PC-3 (cell line): ENCODE data around the gene CXADR. TPM values are rescaled to one million over a fixed set of nuclear protein-coding genes. Genes with fewer than 3 reads are reported as not detected.

Experiments used
- ATAC-seq: fragments of 200-7000 bp; cut with Tn5 transposase; 2 replicates; pipeline ENCODE4 v1.9.1; 2020; ENCODE audit warnings: mild to moderate bottlenecking, moderate library complexity
- BruUV-seq: library from RNA; stranded (reverse); fragments of 400-500 nt; replicated peaks from 2 replicates; lab custom pipeline; 2021; lab: Mats Ljungman, UMichigan
- CTCF ChIA-PET: fragments of 300-600 bp; sonication (Branson Sonifier 250); formaldehyde crosslinking; loops from one replicate; lab custom pipeline; 2022; ENCODE audit warnings: antibody characterized with exemption; lab: Charles Lee
- POLR2A ChIA-PET: fragments of 300-600 bp; sonication (Branson Sonifier 250); formaldehyde crosslinking; loops from one replicate; lab custom pipeline; 2022; ENCODE audit warnings: antibody characterized with exemption; ENCODE audit not compliant: unreplicated experiment; lab: Charles Lee
- DNase-seq: peaks from one replicate; pipeline ENCODE4 v3.0.0-alpha.2; 2015
- H2AFZ ChIP-seq: fragments of 300-600 bp; sonication (generic); 2 replicates; pipeline ENCODE4 v1.6.0; 2016; ENCODE audit warnings: antibody characterized with exemption, low read length
- H3F3A ChIP-seq: fragments of 300-600 bp; sonication (generic); one replicate; pipeline ENCODE4 v1.6.0; 2017; ENCODE audit warnings: antibody characterized with exemption, low read length, control low read depth, mild to moderate bottlenecking; ENCODE audit not compliant: unreplicated experiment
- H3K27ac ChIP-seq: fragments of 300-600 bp; sonication (generic); 2 replicates; pipeline ENCODE4 v1.5.1; 2016; ENCODE audit warnings: mild to moderate bottlenecking, low read length
- H3K27me3 ChIP-seq: fragments of 300-600 bp; sonication (generic); 2 replicates; pipeline ENCODE4 v1.6.1; 2016; ENCODE audit warnings: low read length, mixed read lengths
- H3K36me3 ChIP-seq: fragments of 300-600 bp; sonication (generic); 2 replicates; pipeline ENCODE4 v1.6.1; 2016; ENCODE audit warnings: low read depth, mixed run types, low read length, mixed read lengths
- H3K4me1 ChIP-seq: fragments of 300-600 bp; sonication (generic); 2 replicates; pipeline ENCODE4 v1.5.1; 2016; ENCODE audit warnings: low read length; ENCODE audit not compliant: insufficient read depth
- H3K4me2 ChIP-seq: fragments of 300-600 bp; sonication (generic); 2 replicates; pipeline ENCODE4 v1.6.0; 2016; ENCODE audit warnings: low read length
- H3K4me3 ChIP-seq: fragments of 300-600 bp; sonication (generic); 2 replicates; pipeline ENCODE4 v1.5.1; 2016; ENCODE audit warnings: mild to moderate bottlenecking, low read length, mixed read lengths
- H3K79me2 ChIP-seq: fragments of 300-600 bp; sonication (generic); 2 replicates; pipeline ENCODE4 v1.6.1; 2017; ENCODE audit warnings: low read length, mixed read lengths
- H3K9ac ChIP-seq: fragments of 300-600 bp; sonication (generic); 2 replicates; pipeline ENCODE4 v1.6.0; 2016; ENCODE audit warnings: mild to moderate bottlenecking, low read length
- H3K9me2 ChIP-seq: fragments of 300-600 bp; sonication (generic); replicated peaks from 2 replicates; pipeline ENCODE4 v1.6.1; 2016; ENCODE audit warnings: mixed run types, low read length, mixed read lengths
- H3K9me3 ChIP-seq: fragments of 300-600 bp; sonication (generic); 2 replicates; pipeline ENCODE4 v1.6.1; 2016; ENCODE audit warnings: low read length, mixed read lengths
- H4K20me1 ChIP-seq: fragments of 300-600 bp; sonication (generic); 2 replicates; pipeline ENCODE4 v1.6.1; 2016; ENCODE audit warnings: low read length, mixed read lengths
- EZH2 ChIP-seq: fragments of 300-600 bp; sonication (generic); IDR thresholded peaks from one replicate; pipeline ENCODE4 v1.6.1; 2017; ENCODE audit warnings: antibody characterized with exemption, mild to moderate bottlenecking, low read length; ENCODE audit not compliant: unreplicated experiment
- EZH2phosphoT487 ChIP-seq: fragments of 300-600 bp; sonication (generic); IDR thresholded peaks from 2 replicates; pipeline ENCODE4 v1.6.1; 2018; ENCODE audit warnings: mild to moderate bottlenecking, antibody characterized with exemption, low read length, borderline replicate concordance
- intact Hi-C: fragments of 100-400 bp; cut with micrococcal nuclease; formaldehyde crosslinking; loops from 2 replicates; pipeline ENCODE4 v1.9.0; 2023
- total RNA-seq: library from RNA; depleted of rRNA; stranded (reverse); fragments of >200 nt; gene quantifications from 2 replicates; pipeline ENCODE4 v1.2.3, GENCODE V29; 2014
- TF ChIP-seq, protein P1 (sequence below): fragments of 300-600 bp; sonication (generic); conservative IDR thresholded peaks from 2 replicates; pipeline ENCODE4 v1.5.1; 2017; ENCODE audit warnings: antibody characterized with exemption, low read depth, mild to moderate bottlenecking, low read length

The CXADR gene
- total RNA-seq, 1 experiment from 2014 or later: 11.2 TPM

DNA sequence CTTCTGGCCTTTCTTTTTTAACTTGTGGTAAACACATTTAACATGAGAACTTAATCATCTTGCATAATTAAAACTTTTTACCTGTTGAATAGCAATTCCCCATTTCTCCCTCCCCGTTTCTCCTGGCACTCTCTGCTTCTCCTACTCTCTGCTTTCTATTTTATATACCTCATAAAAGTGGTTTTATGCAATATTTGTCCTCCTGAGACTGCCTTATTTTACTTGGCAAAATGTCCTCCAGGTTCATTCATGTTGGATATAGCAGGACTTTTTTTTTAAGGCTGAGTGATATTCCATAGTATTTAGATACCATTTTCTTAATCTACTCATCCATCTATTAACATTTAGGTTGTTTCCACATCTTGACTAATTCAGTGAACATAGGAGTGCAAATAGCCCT lies 64.9 kb downstream of the CXADR start:
- H3K27me3 ChIP-seq: peaks cover 3% of the 10 kb centered on the region; the same call in 1 of the 2 replicates
- ChIA-PET CTCF (interaction anchor here (0.6 kb wide), 1 partner anchor 66 kb away, joined by 9 read pairs; no protein-coding TSS in a partner anchor), POLR2A (no interaction called here)

DNA sequence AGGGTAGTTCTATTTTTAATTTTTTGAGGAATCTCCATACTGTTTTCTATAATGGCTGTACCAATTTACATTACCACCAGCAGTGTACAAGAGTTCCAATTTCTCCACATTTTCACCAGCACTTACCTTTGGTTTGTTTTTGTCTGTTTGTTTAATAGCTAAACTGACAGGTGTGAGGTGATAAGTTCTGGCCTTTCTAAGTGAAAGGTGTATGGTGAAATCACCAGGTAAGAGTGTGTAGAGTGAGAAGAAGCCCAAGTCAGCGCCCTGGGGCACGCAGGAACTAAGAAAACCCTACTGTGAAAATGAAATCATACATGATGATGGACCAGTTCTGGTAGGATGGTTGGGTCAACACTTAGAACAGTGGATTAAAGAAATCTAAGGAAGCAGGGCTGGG lies 65.3 kb downstream of the CXADR start:
- Histone ChIP-seq H3K4me3 (no peak overlapping the region), H3K4me1 (no peaks in the 10 kb centered on the region), H3F3A (no peaks in the 10 kb centered on the region), H3K36me3 (no peaks in the 10 kb centered on the region), H3K9me3 (no peaks in the 10 kb centered on the region), H4K20me1 (no peaks in the 10 kb centered on the region), H3K9me2 (no peaks in the 10 kb centered on the region), H3K79me2 (no peaks in the 10 kb centered on the region), H3K27me3 (peaks cover 2% of the 10 kb centered on the region; the same call in 1 of the 2 replicates), H3K9ac (no peak overlapping the region), H3K4me2 (no peak overlapping the region), H3K27ac (no peak overlapping the region), H2AFZ (no peak overlapping the region)
- ChIA-PET POLR2A (no interaction called here), CTCF (no interaction called here)
- no peak for TF ChIP-seq EZH2phosphoT487
- TF ChIP-seq EZH2: no peak
- TF ChIP-seq, protein P1, sequence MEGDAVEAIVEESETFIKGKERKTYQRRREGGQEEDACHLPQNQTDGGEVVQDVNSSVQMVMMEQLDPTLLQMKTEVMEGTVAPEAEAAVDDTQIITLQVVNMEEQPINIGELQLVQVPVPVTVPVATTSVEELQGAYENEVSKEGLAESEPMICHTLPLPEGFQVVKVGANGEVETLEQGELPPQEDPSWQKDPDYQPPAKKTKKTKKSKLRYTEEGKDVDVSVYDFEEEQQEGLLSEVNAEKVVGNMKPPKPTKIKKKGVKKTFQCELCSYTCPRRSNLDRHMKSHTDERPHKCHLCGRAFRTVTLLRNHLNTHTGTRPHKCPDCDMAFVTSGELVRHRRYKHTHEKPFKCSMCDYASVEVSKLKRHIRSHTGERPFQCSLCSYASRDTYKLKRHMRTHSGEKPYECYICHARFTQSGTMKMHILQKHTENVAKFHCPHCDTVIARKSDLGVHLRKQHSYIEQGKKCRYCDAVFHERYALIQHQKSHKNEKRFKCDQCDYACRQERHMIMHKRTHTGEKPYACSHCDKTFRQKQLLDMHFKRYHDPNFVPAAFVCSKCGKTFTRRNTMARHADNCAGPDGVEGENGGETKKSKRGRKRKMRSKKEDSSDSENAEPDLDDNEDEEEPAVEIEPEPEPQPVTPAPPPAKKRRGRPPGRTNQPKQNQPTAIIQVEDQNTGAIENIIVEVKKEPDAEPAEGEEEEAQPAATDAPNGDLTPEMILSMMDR: no peak
- ATAC-seq: no peak
- intact Hi-C loops: no loop called here
- no TSS peak for BruUV-seq
- no peak for DNase-seq

More for the DNA sequence above, 64.9 kb downstream of the CXADR start:
- H2AFZ ChIP-seq: no peak overlapping the region
- no peaks in the 10 kb centered on the region for H3K36me3 ChIP-seq
- H3F3A ChIP-seq: no peaks in the 10 kb centered on the region
- no peaks in the 10 kb centered on the region for H3K9me3 ChIP-seq
- BruUV-seq: no TSS peak
- no peak overlapping the region for H3K27ac ChIP-seq
- no peaks in the 10 kb centered on the region for H3K79me2 ChIP-seq
- H3K4me3 ChIP-seq: no peak overlapping the region
- ATAC-seq: no peak; the same call in 1 of the 2 replicates
- no peak overlapping the region for H3K9ac ChIP-seq
- H3K9me2 ChIP-seq: no peaks in the 10 kb centered on the region
- intact Hi-C loops: no loop called here
- H4K20me1 ChIP-seq: no peaks in the 10 kb centered on the region
- no peak overlapping the region for H3K4me2 ChIP-seq
- TF ChIP-seq EZH2 (no peak), EZH2phosphoT487 (no peak)
- no peaks in the 10 kb centered on the region for H3K4me1 ChIP-seq
- DNase-seq: no peak

DNA sequence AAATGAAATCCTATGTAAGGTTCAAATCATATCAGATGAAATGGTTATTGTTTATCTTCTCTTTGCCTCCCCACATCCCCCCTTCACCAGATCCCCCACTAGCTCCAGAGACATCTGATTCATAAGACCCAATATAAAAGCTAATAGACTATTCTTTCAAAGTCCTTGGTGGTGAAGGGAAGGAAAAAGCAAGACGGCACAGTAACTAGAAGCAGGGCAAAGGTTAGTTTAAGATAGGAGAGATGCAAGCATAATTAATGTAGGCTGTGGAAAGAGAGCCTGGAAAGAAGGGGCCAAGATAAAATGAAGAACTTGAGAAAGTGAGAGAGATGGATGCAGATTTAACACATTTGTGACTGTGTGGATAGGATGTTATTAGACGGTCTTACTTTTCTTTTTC lies 66.0 kb downstream of the CXADR start:
- ChIA-PET POLR2A (no interaction called here), CTCF (no interaction called here)
- H3K36me3 ChIP-seq: no peaks in the 10 kb centered on the region
- H3K27me3 ChIP-seq: no peaks in the 10 kb centered on the region; the same call in 1 of the 2 replicates
- no peaks in the 10 kb centered on the region for H3K9me2 ChIP-seq
- TF ChIP-seq, protein P1: no peak
- no peak for TF ChIP-seq EZH2phosphoT487
- no peak for TF ChIP-seq EZH2
- H3K4me1 ChIP-seq: no peaks in the 10 kb centered on the region
- no peaks in the 10 kb centered on the region for H4K20me1 ChIP-seq
- H3K9ac ChIP-seq: no peak overlapping the region
- no TSS peak for BruUV-seq
- no peak overlapping the region for H3K4me2 ChIP-seq
- H3K27ac ChIP-seq: no peak overlapping the region
- intact Hi-C loops: no loop called here
- no peaks in the 10 kb centered on the region for H3K9me3 ChIP-seq
- no peak overlapping the region for H2AFZ ChIP-seq
- no peaks in the 10 kb centered on the region for H3K79me2 ChIP-seq
- DNase-seq (no peak), ATAC-seq (no peak)
- no peak overlapping the region for H3K4me3 ChIP-seq
- no peaks in the 10 kb centered on the region for H3F3A ChIP-seq
